Anterior cingulate cortex (tissue), 58 donors: Measurements from ENCODE around the gene MRPL45.

Source experiments
- DNase-seq, 58 donors: peaks; one replicate each; lab custom pipeline; 2025; lab: John Stamatoyannopoulos, UW

The MRPL45 gene

DNA sequence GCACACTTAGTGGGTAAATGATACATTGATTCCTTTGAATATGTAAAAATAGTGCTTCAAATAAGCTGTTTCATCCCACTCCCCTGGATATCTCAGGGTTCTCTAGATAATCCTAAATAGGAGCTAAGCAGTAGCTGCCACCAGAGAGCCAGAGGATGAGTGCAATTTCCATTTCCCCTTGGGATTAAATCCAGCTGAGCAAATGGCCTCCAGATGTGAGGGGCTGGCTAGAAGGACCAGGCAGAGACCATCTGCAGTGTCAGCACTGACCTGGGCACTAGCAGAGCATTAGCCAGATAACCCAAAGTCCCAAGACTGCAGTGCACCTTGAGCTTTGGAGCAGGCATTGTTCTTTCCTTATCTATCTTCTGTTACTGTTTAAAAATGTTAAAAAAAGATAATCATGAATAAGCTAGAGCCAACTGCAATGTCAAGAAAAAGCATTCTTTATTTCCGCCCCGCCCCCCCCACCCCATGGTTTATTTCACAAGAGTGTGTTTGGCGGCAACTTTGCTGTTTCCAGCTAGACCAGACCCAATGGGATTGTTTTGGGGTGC, 27.3 kb downstream of the MRPL45 start:
- no peak for DNase-seq

DNA sequence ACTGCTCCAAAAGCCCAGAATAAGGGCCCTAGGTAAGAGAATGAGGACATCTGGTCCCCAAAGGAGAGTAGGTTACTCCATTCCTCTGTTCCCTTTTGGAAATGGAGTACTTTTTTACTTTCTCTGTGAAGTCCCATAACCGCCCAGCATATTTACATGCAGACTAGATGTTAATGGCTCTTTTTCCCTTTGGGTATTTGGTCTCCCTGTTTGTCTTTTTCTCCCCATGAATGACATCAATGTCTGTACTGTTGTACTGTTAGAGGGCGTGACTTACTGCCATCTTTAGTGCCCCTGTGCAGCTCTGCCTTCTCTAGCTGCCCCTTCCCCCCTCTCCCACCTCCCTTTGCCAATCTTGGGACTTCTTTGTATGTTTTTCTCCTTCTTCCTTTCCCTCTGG, 27.8 kb downstream of the MRPL45 start:
- DNase-seq = peak in 1 of 58 donors; percentile 53

DNA sequence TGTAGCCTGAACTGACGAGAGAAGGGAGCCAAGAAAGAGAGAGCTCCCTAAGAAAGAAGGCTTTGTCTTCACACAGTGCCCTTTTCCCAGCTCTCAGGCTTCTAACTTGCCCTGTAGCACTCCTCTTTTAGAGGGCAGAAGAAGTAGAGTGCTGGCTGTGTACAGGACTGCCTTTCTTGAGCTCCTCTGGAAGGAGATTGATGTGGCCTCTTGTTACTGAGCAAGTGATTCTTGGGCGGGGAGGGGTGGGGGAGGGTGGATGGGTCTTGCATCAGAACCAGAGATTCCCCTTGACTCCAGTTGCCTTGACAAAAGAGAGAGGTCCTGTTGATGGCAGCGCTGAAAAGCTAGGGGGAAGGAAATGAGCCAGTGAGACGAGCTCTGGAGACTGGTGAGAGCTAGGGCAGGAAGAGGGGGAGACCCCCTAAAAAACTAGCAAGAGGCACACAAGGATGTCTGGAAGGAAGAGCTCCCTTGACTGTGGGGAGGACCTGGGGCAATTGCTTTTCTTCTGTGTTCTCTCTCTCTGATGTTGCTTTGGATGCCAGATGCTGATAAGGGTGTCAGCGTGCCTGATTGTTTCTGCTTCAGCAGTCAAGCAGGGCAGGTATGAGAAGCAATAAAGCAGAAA, 28.4 kb downstream of the MRPL45 start:
- DNase-seq = peak in 14 of 58 donors; percentile 17 to 69 (median 28)

DNA sequence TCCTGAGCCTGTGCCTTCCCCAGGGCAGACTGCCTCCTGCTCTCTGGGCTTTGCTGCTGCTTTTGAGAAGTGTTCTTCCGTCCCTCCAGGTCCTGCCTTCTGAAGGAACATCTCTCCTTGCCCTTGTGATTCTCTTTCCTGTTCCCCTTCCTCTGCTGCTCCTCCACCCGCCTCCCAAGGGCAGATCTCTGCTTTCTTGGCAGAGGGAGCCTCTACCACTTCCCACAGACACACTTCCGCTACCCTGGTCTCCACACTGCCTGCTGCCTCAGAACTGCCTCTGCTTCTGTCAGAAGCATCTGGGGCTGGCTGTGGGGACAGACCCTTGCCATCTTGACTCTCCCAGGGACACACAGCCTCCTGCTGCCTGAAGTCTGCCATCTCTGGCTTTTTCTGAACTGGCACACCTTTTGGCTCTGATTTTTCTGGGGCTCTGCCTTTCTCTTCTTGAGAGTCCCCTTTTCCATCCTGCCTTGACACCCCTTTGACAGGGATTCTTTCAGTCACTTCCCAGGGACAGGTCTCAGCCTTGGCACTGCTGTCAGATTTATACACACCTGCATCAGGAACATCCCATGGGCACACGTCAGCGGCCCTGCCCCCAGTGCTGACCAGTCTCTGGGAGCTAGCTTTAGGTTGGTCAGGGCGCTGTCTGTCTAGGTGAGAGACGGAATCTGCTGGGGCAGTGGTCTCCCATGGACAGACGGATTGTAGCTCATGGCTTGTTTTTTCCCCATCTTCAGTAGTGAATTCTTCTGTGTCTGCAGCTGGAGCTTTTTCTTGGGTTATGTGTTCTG, 30.2 kb downstream of the MRPL45 start:
- DNase-seq = peak in 26 of 58 donors; percentile 10 to 52 (median 32)

DNA sequence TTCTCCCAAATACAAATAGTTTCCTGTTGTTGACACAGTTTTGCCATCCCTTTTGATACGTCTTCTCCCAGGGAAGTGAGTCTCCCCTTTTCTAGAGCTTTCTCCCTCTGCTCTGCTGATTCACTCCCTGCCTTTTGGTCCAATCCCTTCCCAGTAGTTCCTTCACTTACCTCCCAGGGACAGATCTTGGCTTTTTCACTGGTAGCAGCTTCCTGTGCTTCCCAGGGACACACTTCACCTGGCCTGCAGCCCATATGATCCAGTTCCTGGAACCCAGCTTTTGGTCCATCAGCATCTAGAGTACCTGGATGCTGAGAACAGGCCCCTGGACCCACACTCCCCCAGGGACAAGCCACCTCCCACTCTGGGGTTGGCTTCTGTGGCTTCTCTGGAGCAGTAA, 31.0 kb downstream of the MRPL45 start:
- DNase-seq = no peak

DNA sequence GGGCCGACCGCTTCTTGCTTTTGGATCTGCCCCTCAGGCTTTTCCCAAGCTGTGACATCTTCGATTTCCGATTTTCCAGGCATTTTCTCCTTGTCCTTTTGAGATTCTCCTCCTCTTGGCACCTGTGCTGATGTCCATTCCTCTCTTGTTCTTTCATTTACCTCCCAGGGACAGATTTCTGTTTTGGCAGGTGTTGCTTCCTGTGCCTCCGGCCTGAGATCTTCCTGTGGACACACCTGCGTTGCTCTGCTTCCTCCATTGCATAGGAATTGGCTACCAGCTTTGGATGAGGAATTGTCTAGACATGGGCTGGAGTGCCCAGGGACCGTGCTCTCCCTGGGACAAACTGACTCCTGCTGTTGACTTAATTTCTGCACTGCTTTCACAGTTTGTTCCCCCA, 31.7 kb downstream of the MRPL45 start:
- DNase-seq = no peak

DNA sequence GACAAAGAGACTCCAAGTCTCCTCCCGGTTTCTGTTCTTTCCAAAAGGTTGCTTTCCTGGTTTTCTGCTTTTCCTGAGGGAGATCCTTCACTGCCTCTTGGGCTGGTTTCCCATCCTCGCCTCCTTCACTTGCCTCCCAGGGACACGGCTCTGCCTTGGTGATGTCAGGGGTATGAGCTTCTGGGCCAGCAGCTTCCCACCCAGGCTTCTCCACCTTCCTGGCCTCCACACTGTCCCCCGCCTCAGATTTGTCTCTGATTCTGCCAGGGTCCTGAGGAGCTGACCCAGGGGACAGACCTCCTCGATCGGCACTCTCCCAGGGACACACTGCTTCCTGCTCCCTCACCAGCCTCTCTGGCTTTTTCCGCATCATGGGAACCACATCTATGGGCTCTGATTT, 32.3 kb downstream of the MRPL45 start:
- no peak for DNase-seq

DNA sequence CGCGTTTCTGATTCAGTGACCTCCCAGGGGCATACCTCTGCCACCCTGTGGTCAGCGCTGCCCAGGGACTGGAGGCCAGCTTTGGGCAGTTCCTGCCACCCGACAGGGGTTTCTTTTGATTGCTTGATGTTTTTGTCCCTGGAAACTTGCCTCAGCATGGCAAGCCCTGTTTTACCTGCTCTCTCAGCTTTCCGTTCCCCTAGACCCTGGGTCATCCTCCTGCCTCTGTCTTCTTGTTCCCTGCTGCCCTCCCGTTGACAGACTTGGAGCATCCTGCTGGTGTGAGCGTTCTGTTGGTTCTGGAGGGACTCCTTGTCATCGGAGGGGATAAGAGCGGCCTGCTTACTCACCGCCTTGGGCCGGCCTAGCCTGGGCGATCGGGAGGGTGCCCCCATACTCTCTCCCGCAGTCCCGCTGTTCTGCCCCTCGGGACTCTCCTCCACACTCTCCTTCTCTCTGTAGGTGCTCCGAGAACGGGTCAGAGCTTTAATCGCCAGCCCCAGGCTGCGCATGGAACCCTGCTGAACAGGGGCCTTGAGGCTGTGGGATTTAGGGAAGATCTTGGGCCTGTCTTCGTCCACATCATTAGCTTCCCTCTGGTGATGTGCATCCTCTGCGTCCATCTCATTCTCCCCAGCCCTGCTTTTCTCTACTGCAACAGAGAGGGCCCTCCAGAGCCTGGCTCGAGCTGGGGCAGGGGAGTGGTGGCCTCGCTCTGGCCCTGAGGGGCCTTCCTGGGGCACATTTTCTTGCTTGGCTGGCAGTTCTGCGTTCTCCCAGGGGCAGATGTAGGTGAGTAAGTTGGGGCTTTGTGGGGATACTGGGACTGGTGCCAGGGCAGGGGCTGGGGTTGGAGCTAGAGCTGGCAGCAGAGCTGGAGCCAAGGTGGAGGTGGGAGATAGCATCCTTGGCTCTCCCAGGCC, 33.1 kb downstream of the MRPL45 start:
- DNase-seq = no peak

DNA sequence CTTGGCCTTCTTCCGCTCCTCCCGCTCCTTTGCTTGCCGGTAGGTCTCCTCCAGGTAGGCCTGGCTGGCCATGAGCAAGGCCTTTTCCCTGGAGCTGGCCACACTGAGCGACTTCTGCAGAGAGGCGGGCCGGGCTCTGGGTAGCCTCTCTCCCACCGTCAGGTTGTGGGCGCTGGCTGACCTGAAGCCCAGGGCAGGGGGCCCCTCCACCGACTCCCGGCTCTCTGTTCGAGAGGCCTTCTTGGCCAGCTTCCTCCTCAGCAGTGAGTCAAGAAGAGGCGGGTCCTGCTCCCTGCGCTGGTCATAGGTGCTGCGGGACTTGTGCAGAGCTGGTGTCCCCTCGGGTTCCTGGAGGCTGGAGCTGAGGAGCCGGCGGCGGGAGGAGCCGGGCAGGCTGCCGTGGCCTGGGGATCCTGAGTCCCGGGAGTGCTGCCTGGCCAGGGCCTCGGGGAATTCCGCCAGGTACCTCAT, 34.0 kb downstream of the MRPL45 start:
- no peak for DNase-seq

DNA sequence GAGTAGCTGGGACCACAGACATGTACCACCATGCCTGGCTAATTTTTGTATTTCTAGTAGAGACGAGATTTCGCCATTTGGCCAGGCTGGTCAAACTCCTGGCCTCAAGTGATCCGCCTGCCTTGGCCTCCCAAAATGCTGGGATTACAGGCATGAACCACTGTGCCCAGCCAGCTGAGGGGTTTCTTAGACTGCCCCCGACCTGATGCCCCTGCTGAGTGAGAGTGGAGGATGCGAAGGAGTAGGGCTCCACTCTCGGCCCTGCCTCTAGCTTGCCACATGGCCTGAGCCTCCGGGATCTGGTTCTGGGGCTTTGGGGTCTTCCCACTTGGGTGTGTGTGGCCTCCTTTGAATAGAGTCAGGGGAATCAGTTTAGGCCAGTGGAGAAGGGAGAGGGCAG, 35.8 kb downstream of the MRPL45 start:
- DNase-seq = no peak

DNA sequence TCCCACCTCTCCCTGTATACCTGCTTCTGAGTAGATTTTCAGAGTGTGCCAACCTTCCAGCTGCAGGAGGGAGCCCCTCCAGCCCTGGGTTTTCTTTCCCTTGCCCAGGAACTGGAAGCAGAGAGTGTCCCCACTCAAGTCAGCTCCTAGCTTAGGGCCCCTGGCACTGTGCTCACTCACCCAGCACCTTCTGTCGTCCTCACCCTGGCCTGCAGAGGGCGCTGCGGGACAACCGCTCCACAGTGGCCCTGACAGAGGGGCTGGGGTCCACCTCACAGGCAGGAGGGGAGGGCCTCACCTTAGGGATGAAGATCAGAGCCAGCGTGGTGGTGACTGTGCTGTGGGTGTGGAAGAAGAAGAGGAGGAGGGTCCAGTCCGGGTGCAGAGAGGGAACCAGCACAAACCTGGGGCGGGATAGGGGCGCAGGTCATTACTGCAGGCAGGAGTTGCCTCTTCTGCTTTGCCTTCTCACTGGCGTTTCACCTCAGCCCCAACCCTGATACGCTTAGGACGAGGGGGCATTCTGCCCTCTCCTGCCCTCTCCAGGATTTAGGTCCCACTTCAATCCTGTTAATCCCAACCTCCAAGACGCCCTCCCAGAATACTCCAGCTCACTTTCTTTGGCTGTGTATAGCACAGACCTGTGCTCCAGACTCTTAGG, 36.8 kb downstream of the MRPL45 start:
- peak in 8 of 58 donors; percentile 10 to 43 (median 18) for DNase-seq

DNA sequence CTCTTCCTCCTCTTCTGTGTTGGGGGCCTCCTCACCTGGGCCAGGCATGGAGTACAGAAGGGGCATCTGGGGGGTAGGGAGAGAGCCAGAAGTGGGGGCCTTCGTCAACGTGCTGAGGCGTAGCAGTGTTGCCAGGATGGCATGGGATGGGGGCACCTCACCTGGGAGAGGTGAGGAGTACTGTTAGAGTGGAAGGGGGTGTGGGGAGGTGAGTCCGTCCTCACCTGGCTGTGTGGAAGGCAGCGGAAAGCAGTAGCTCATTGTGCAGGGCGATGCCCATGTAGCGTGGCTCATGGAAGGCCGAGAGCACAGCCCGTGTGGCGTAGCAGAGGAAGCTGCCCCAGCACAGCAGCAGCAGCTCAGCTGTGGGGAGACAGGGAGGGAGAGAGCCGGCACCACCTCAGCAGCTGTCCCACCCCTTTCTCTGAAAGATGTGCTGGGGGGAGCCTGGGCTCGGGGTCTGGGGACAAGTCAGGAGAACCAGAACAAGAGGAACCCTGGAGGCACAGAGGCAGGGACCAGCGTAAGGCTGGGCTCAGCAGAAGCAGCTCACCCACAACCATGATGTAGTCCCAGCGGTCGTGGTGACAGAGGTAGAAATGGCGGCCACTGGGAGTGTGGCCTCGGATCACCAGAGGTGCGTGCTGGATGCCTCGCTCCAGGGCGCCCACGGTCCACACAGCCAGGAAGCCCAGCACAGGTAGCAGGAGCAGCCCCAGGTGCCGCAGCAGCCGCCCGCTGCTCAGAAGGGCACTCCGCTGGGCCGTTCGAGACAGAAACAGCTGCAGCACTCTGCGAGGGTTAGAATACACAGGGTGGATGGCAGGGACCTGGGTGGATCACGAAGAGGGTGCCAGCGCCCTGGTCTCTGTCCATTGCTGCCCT, 37.8 kb downstream of the MRPL45 start:
- no peak for DNase-seq

DNA sequence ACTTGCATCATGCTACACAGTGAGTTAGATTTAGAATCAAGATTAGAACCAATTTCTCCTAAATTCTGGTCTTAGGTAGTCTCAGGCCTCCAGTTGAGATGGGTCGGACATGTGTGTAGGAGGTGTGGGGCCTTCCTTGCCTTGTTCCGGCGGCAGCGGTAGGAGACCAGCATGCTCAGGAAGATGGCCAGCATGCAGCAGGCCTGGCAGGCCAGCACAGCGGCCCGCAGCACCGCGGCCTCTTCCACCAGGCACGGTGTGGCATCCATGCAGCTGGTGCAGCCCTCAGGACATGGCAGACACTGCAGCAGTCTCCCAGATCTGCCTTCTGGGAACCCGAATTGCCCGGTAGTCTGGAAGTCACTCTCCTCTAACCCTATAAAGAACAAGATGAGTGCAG, 39.9 kb downstream of the MRPL45 start:
- no peak for DNase-seq

DNA sequence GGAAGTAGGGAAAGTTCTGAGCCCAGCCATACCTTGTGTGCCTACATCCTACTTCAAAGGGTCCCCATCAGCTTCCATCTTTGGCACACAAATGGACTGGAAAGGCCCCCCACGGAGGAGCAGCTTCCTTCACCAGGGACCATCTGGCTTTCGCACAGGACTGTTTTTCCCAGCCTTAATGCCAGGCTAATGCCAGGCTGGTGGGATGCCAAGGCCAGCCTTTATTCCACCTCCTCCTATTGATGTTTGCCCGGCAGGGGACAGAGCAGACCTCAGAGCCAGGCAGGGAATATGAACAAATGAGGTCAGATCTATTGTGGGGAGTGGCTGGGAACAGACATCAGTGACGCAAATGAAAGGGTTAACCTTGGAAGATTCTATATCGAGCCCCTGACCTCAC, 41.1 kb downstream of the MRPL45 start:
- DNase-seq = peak in 17 of 58 donors; percentile 14 to 57 (median 35)

DNA sequence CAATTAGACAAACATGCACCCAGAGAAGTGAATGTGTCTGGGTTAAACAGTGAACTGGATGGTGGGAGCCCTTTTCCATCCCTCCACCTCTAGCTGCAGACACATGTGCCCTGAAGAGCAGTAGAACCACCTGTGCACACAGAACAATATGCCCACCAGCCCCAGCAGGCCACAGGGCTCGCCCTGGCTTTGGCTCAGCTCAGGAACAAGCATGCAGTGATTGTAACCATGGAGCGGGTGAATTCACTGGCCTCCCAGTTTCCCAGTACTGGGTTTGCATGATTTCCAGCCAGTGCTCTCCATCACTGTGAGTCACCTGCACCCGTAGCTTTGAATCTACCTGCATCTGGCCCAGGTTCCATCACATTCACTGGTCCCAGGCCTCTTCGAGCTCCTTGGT, 41.6 kb downstream of the MRPL45 start:
- no peak for DNase-seq

DNA sequence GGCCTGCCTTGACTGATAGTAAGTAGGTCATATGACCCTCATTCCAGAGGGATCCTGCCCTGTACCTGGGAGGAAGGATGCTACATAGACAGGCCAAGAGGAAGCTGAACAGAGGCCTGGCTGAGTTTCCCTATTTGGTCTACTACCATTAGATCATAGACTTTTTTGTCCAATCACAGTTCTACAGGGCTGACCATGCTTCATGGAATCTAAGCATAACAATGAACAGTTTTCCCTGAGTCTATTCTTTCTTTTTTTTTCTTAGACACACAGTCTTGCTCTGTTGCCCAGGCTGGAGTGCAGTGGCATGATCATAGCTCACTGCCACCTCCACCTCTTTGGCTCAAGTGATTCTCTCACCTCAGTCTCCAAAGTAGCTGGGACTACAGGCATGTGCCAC, 42.9 kb downstream of the MRPL45 start:
- DNase-seq = no peak

DNA sequence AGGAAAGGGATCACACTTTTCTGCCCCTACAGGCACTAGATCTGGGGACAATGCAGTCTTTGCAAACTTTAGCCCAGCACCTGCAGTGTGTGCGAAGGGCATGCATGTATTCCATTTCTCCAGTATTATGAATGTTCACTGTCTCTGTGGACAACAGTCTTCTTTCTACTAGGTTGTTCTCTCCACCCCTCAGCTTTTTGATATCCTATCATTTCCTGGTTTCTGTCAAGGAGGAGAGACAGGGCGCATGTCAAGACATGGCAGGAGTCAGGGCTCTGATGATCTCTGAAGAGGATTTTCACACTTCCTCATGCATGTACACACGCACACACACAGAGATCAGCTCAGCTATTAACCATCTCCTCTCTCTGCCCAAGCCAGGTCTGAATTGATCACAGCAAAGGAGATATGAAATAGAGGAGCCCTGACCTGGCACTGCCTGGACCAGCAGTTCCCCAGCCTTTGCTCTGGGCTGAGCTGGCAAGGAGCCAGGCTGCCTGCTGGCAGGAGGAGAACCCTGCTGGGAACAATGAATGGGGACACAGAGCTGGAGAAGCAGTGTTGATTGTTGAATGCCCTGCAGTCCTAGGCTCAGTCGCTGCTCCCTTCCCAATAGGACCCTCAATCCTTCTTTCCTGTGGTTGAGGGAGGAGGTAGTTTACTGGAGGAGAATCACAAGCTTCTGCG, 44.2 kb downstream of the MRPL45 start:
- peak in 52 of 58 donors; percentile 16 to 88 (median 66) for DNase-seq

DNA sequence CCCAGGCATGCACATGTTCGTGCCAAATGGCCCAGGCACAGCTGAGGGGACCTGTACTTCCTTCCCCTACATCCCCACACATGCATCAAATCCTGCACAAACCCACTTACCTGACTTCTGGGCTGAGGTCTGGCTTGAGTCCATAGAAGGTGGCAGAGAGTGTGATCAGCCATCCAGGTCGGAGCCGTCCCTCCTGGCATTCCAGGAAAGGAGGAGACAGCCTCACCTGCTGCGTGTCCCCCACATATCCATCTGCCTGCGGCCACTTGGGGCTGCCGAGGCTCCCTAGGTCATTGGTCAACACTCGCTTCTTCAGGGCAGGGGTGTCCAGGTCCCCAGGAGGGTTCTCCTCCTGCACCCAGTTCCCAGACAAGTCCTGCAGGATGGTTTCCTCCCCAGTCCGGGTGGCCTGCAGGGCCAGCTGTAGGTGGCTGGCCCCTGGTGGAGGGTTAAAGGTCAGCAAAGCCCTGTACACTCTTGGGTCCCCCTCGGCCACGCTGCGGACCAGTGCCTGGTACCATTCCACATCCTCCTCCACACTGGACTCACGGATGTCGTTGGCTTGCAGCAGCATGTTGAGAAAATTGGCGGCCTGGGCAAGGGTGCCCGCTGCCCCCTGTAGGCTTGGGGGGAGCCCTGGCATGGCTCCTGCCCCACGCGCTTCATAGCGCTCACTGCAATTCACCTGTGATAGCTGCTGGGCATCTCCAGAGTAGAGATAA, 46.1 kb downstream of the MRPL45 start:
- no peak for DNase-seq
